HPDE6-E6E7 (cell line): ENCODE data around the gene PCLO.
"Not testable (repeated sequence)": the region's sequence is repeated elsewhere in the genome, so short reads cannot be mapped to it uniquely, and the experiment has no call there.

Experiments used
- DNase-seq: peaks from one replicate; pipeline ENCODE4 v3.0.0; 2011; ENCODE audit warnings: missing footprints; ENCODE audit errors: extremely low spot score

The PCLO gene

GRCh38 chr7:82736633-82737032, 426.1 kb downstream of the PCLO start:
- DNase-seq = no peak

- no peak for DNase-seq
Measured at GRCh38 chr7:82732677-82733076, 430.0 kb downstream of the PCLO start.

GRCh38 chr7:82729172-82730030, 433.3 kb downstream of the PCLO start:
- no peak for DNase-seq

- DNase-seq = no peak
Measured at GRCh38 chr7:82726038-82726800, 436.5 kb downstream of the PCLO start.

- DNase-seq = no peak
Measured at GRCh38 chr7:82723411-82723810, 439.3 kb downstream of the PCLO start.

GRCh38 chr7:82722946-82723345, 439.7 kb downstream of the PCLO start:
- no peak for DNase-seq

GRCh38 chr7:82715344-82715743, 447.3 kb downstream of the PCLO start:
- no peak for DNase-seq

GRCh38 chr7:82714883-82715282, 447.8 kb downstream of the PCLO start:
- no peak for DNase-seq

GRCh38 chr7:82713506-82713905, 449.2 kb downstream of the PCLO start:
- DNase-seq = no peak

GRCh38 chr7:82706344-82706743, 456.3 kb downstream of the PCLO start:
- DNase-seq = not testable (repeated sequence)

- DNase-seq = no peak
Measured at GRCh38 chr7:82705517-82706260, 457.0 kb downstream of the PCLO start.

GRCh38 chr7:82704121-82704520, 458.6 kb downstream of the PCLO start:
- no peak for DNase-seq
